HepG2 (cell line): ENCODE measurements around the gene KCNH8. TPM values are rescaled to one million over a fixed set of nuclear protein-coding genes. Genes with fewer than 3 reads are reported as not detected.

Experiments
- CC2D1A ChIP-seq: sonication (generic); formaldehyde crosslinking; IDR thresholded peaks from 2 replicates; pipeline ENCODE4 v1.8.1; 2023; ENCODE audit warnings: mild to moderate bottlenecking, missing genetic modification reagents
- FUBP1 ChIP-seq: sonication (generic); formaldehyde crosslinking; IDR thresholded peaks from 2 replicates; pipeline ENCODE4 v1.5.1; 2020; ENCODE audit warnings: missing genetic modification reagents, mild to moderate bottlenecking, borderline replicate concordance
- IKZF5 ChIP-seq: IDR thresholded peaks from 2 replicates; pipeline ENCODE4 v1.6.1; 2018; ENCODE audit warnings: missing genetic modification reagents, mild to moderate bottlenecking, missing compliant biosample characterization
- KDM1A ChIP-seq: IDR thresholded peaks from 2 replicates; pipeline ENCODE4 v1.6.1; 2016; ENCODE audit warnings: missing compliant biosample characterization
- MED1 ChIP-seq: sonication (generic); formaldehyde crosslinking; IDR thresholded peaks from 2 replicates; pipeline ENCODE4 v1.4.0; 2020; ENCODE audit warnings: missing genetic modification reagents
- POGK ChIP-seq: sonication (generic); formaldehyde crosslinking; conservative IDR thresholded peaks from 2 replicates; pipeline ENCODE4 v1.8.0; 2022; ENCODE audit warnings: mild to moderate bottlenecking, moderate library complexity, missing genetic modification reagents
- SAFB2 ChIP-seq: sonication (generic); formaldehyde crosslinking; IDR thresholded peaks from 2 replicates; pipeline ENCODE4 v1.5.1; 2020; ENCODE audit warnings: missing genetic modification reagents, low read depth, mild to moderate bottlenecking, borderline replicate concordance
- SMAD1 ChIP-seq: sonication (generic); formaldehyde crosslinking; IDR thresholded peaks from 2 replicates; pipeline ENCODE4 v1.4.0; 2020; ENCODE audit warnings: missing genetic modification reagents, low read depth, mild to moderate bottlenecking, borderline replicate concordance
- SYNCRIP ChIP-seq: fragments of 200-400 bp; formaldehyde crosslinking; IDR thresholded peaks from 2 replicates; pipeline ENCODE4 v1.6.1; 2018; ENCODE audit warnings: mild to moderate bottlenecking, low read depth, low read length; ENCODE audit not compliant: insufficient read depth
- TARDBP ChIP-seq: sonication (generic); formaldehyde crosslinking; IDR thresholded peaks from 2 replicates; pipeline ENCODE4 v1.8.0; 2022; ENCODE audit warnings: mild to moderate bottlenecking, missing genetic modification reagents
- ZNF180 ChIP-seq: sonication (generic); formaldehyde crosslinking; IDR thresholded peaks from 2 replicates; pipeline ENCODE4 v1.4.0; 2020; ENCODE audit warnings: low read depth, missing genetic modification reagents, borderline replicate concordance
- ZSCAN30 ChIP-seq: sonication (generic); formaldehyde crosslinking; IDR thresholded peaks from 2 replicates; pipeline ENCODE4 v1.5.0; 2020; ENCODE audit warnings: mild to moderate bottlenecking, missing genetic modification reagents
- polyA plus RNA-seq, 8 experiments: library from polyadenylated mRNA; depleted of rRNA in 3 of 8; stranded (reverse) in 7 of 8; unstranded in 1 of 8; fragments of >200 nt; fragmentation: Illumina TruSeq in 4 of 8; extraction: Trizol in 4 of 8; gene quantifications; 2 replicates each; pipeline versions ENCODE4 v1.2.1 to v1.2.3, GENCODE V29; 2011 to 2016; ENCODE audit warnings: low read depth in 4 of 8, missing spikeins in 1 of 8, mixed read lengths in 1 of 8; ENCODE audit not compliant: insufficient read depth in 1 of 8
- total RNA-seq, 5 experiments: library from RNA; depleted of rRNA; stranded (reverse); fragments of >200 nt; fragmentation: Illumina TruSeq; extraction: Trizol; gene quantifications; 2 replicates each; pipeline ENCODE4 v1.2.3, GENCODE V29; 2016; ENCODE audit warnings: low read depth in 1 of 5

KCNH8 gene
- total and polyA plus RNA-seq, 2 of the 13 experiments (the other 11 are each of a cell fraction or from before 2014, with no cell fraction given): 0.04 TPM; not detected in 1

- TF ChIP-seq FUBP1 (no peak), CC2D1A (CRISPR knock-in tag) (no peak), SAFB2 (no peak), KDM1A (CRISPR knock-in tag) (no peak), POGK (CRISPR knock-in tag) (no peak), ZNF180 (CRISPR knock-in tag) (no peak), SMAD1 (CRISPR knock-in tag) (no peak), ZSCAN30 (CRISPR knock-in tag) (no peak), IKZF5 (CRISPR knock-in tag) (no peak), TARDBP (no peak), MED1 (no peak), SYNCRIP (no peak)
Measured at GRCh38 chr3:19254189-19254588, 105.9 kb downstream of the KCNH8 start (continued).
